GM18520 (cell line): ENCODE measurements around the gene NKX1-2.

Source experiments
- ATAC-seq: cut with Tn5 transposase; IDR thresholded peaks from one replicate; pipeline ENCODE4 v1.9.1; 2021; ENCODE audit not compliant: unreplicated experiment

NKX1-2 gene

DNA sequence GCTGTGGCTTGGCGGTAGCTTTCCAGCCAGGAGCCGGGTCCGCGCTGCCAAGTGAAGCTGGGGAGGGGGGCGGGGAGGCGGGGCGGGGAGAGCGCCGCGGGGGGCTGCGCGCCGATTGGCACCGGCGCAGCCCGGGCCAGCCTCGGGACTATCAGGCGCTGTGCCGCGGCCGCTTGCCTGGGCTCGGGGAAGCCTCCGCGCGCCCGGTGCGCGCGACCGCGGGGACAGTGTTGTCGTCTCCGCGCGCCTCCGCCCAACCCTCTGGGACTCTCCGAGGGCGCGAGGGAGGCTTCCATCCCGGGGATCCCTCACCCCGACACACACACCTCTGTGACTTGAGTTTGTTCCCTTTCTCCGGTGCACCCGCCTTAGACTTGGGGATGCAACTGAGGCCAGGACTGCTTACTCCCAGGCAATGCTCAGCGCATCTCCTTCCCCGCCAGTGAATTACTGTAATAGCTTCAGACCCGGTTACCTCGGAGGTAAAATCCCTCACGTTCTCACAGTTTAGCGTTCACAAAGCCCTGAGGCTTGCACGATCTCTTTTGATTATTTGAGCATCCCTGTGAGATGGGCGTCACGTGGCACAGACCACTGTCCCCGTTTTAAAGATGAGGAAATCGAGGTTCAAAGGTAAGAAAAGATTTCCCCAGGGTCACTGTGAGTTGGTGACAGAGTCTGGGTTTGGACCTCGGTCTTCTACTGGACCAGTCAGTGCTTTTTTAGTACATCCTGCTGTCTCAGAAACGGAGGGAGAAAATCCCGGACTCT lies at the start of gene NKX1-2:
Gene NKX1-2, minus strand, starts transcription at position 24 of the 771 bp plus-strand sequence. CDS start 92 bp downstream, outside the sequence.
- no peak for ATAC-seq

DNA sequence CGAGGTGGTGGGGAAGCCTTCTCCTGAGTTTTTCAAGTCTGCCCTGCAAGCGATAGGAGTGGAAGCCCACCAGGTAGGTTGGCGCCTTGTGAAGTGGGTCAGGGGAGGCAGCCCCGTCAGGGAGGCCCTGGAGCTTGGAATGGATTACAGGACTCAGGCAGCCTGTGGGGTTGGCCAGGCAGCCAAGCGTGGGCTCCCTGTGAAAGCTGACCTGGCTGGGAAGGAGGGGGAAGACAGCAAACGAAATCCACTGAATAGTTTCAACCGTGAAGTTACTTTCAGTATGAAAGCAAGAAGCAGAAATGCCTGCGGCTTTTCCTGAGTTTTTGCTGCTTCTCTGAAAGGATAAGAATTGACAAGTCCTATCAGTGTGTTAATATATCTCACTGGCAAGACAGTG lies 48.2 kb upstream of the NKX1-2 start:
- ATAC-seq = no peak

DNA sequence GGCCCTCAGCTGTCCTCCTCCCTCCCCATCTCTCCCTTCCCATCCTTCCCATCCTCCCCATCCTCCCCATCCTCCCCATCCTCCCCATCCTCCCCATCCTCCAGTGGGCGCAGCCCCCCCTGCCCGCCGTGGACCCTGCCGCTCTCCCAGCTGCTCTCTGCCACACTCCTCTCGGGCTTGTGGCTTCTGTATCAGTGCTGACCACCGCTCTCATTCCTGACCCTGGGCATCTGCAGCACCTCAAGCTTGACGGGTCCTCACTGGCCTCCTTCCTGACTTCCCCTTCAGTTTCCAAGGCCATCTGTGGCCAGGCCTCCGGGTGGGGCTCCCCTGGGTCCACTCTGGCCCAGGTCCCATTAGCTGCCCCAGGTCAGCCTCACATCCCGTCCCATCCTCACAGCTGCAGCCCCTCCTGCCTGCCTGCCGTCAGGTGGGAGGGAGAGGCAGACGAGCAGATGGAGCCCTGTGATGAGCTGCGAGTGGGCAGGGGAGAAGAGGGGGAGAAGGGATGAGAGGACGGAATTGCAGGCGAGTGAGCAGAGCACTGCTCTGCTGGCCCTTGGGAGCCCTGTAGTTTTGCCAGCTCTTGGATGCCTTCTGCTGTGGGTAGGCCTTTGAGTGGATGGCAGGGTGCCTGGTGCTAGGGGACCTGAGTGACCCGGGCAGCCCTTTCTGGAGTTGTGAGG lies 47.5 kb upstream of the NKX1-2 start:
- no peak for ATAC-seq

DNA sequence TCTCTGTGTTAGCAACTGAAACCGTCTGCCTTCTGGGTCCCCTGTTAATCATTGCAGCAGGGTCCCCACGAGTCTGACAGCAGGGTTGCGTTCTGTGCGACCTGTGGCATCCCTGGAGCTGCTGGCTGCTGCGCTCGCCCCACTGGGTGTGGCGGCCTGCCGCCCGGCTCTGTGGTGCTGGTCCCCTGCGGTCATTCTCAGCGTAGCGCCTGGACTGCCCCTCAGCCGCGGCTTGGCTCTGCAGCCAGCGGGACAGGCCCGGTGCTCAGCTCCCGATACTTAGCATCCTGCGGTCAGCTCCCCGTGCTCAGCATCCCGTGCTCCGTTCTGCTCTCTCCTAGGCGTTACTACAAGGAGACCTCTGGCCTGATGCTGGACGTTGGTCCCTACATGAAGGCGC lies 46.8 kb upstream of the NKX1-2 start:
- ATAC-seq = no peak

DNA sequence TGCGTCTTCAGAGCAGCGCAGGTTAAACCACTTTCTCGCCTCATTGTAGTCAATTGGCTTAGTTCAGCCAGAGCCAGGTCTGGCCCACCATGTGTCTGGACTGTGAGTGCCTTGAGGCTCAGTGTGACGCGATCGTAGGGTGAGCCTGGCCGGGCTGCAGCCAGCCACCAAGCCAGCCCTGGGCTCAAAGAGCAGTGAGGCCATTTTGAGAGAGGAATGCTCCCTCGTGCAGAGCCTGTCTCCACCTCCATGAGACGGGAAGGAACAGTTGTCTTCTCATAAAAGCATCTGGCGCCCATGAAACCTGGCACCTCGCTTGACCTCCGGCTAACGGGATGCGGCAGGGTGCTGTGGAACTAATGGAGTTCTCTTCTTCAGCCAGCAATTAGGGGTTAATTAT lies 46.3 kb upstream of the NKX1-2 start:
- ATAC-seq = no peak

DNA sequence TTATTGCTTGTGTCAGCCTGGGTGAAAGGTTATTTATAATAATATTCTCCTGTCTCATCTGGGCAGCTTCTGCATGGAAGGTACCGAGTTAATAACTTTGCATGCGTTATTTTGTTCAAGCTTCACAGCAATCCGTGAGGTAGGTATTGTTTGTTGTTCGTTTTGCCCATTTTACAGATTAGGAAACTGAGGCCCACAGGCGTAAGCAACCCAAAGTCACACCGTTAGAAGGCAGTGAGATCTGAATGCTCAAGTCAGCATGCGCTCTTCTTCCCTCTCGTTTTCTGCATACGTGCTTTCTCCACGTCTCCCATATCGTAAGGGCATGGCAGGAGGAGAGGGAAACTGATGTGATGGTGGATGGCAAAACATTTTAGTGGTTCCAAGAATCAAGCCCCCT lies 45.9 kb upstream of the NKX1-2 start:
- ATAC-seq = no peak

DNA sequence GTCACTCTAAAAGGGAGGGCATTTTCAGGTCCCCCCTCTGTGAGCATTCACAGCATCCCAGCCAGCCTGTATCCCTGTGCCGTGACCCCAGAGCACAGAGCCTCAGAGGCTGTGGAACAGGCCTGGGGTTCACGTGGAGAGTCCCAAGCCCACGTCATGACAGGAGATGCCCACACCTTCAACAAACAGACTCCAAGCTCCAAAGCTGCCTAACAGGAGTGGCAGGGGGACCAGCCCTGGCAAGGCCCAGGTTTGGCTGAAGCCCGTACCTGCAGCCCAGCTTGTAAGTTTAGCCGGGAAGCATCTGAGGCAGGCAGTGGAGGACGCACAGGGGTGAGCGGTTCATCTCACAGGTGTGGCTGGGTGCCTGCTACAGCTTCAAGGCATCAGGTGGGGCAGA lies 45.3 kb upstream of the NKX1-2 start:
- ATAC-seq = no peak

DNA sequence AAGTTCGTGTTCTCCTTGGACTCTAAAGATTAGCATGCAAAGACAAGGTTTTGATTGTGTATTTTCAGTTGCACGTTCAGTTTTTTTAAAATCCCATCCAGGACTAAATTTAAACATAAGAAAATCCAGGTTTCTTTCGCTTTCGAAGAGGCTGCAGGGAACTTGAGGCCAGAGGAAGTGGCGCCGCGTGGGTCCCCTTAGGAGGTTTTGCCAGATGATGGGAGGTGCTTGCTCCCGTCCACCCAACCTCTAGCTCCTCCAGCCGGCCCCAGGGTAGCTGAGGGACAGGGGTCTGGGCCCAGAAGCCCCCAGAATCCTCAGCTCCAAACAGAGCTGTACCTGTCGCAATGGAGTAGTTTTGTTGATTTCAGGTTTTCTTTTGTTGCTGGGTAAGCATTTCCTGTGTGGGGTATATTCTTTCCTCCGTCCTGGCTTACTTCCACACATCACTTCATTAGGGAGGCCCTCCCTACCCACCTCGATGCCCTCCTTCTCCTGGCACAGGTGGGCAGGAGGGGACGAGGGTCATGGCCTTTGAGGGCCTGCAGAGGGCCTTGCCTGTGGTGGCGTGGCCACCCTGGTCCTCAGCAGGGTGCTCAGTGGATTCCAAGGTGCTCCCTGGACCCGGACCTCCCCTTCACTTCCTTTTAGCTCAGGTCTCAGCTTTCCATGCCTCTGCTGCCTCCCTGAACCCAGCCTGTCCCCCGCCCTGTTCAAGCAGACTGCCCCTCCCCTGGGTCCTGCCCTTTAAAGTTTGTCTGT lies 44.4 kb upstream of the NKX1-2 start:
- ATAC-seq = no peak

DNA sequence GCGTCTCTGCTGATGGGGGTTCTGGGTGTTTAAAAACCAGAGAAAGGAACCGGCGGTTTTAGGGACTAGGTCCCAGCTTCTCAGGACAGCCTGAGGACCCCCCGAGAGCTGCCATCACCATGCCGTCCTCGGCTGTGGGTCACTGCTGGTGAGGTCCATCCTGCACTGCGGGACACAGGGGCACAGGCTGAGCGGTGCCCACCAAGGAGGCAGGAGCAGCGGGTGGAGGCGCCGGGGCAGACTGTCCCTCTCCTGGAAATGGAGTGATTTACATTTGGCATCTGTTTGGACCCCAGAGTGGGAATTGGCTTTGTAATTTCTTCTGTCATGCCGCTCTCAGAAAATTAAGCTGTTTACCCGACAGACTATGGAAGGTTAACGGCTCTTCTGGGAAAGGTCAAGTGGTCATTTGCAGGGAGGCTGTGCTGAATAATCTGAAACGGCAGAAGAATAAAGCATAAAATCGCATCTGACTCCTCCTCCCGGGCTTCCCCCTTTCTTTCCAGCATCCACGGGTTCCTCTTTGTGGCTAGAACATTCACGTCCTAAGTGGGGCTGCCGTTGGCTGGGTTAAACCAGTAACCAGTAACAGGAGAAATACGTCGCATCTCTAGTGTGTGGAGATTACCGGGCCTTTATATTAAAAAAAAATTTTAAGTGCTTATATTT lies 43.5 kb upstream of the NKX1-2 start:
- ATAC-seq = no peak

DNA sequence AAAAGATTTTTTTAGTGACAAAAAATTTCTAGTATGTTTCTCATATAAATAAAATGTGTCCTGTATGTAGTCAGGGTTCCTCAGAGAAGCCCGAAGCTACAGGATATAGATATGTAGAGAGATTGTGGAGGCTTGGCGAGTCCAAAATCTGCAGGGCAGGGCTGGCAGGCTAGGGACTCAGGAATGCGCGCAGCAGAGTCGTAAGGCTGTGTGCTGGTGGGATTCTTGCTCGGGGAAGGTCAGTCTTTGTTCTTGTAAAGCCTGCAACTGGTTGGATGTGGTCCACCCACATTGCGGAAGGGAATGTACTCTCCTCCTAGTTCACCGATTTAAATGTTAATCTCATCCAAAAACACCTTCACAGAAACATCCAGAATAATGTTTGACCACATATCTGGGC lies 42.4 kb upstream of the NKX1-2 start:
- no peak for ATAC-seq

DNA sequence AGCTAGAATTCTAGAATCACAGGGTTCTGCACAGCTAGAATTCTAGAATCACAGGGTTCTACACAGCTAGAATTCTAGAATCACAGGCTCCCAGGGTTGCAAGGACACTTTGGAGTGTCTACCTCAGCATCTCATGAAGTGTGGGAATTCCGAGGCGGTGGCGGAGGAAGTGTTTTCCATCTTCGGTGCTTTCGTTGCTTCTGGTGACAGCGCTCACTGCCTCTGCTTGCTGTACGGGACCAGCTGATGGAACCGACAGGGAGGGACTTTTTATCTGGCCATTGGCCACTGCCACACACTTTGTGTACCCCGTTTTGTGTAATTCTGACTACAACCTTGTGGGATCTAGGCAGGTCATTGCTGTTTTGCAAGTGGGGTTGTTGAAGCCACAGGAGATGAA lies 41.3 kb upstream of the NKX1-2 start:
- ATAC-seq = no peak

DNA sequence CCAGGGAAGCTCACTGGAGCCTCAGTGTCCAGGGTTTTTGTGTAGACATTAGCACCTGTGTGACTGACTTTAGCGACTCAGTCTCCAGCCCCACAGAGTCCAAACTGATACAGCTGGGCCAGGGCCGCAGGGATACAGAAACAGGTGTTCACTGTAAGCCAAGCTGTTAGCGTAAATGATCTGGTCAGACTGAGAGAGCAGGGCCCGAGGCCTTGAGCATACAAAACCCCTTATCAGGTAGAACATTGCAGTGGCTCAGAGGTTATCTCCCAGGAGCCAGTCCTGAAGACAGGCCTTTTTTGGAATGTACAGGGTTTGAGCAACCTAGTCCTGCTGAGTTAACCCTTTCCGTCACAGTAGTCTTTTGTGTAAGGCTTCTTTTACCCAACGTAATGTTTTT lies 36.8 kb upstream of the NKX1-2 start:
- ATAC-seq = no peak

DNA sequence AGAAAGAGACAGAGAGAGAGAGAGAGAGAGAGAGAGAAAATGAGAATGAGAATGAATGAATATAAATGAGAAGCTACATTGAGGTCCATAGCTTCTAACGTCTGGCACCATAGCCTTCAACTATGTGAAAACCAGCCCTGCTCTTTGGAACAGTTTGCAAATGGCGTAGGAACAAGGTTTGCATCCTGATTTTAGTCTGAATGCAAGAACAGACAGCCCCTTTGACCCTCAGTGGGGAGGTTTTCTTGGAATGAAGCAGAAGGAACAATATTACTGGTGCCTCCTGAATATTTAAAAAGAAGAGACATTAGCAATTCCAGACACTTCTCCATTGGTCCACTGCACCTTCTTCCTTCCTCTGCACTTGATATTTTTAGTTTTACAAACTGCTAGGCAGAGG lies 34.8 kb upstream of the NKX1-2 start:
- no peak for ATAC-seq

DNA sequence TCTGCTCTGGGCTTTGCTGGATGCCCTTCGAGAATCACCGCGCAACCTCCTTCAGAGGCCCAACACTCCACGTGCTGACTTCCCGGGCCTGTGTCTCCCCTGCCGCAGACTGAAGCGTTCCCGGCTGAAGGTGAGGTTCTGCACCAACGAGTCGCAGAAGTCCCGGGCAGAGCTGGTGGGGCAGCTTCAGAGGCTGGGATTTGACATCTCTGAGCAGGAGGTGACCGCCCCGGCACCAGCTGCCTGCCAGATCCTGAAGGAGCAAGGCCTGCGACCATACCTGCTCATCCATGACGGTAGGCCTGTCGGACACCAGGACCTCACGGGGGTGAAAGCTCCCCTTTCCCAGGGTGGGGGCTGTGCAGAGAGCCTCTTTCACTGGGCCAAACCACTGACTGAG lies 34.2 kb upstream of the NKX1-2 start:
- no peak for ATAC-seq

DNA sequence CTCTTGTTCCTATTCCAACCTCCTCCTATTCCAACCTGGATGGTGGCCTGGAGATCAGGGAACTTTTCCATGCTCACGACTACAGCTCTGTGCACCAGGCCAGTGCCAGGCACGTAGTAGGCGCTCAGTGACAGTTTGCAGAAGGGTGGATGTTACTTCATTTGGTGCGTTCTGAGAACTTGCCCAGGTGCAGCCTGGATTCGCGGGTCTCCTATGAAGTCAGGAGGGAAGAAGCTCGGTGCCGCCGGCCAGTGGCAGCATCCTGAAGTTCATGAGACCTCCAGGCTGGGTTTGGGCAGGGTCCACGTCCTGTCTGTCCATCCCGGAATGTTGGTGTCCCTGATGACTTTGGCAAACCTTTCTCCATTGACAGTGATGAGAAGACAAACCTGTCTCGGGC lies 33.0 kb upstream of the NKX1-2 start:
- ATAC-seq = no peak

DNA sequence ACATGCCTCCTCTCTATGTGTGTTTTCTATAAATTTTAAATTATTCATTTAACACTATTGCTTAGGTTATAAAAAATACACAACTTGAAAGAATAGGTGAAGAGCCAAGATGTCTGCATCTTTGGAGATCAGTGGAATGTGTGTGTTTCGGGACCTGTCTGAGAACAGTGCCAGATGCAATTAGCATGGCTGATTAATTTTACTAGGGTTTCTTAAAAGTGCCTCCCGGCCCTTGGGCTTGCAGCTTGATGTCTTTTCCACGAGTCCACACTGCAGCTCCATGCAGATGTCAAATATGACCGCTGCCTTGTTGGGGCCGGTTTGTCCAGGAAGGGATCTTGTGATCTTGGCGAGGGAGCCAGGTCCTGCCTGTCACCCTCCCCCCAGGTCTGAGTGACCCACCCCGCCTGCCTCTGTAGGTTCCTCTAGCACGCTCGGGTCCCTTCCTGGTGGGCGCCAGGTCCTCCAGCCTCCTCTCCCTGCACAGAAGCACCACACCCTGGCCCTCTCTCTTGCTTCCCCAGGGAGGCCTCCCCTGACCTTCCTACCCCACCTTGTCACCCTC lies 32.5 kb upstream of the NKX1-2 start:
- no peak for ATAC-seq

DNA sequence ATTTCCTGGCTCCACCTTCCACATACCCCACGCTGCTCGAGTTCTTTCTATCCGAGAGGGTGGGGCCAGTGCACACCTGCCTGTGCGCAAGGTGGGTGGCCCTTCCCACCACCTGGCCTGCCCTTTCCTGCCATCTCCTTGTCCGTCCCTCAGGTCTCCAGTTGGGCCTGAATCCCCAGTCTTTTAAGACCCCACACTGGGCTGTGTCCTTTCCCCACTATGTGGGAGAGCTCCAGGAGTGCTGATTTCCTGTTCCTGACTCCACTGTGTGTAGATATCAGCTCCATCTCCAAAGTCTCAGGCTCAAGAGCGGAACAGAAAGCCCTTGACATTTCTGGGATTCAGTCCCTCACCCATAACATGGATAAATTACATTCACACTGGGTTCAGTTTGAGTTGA lies 31.9 kb upstream of the NKX1-2 start:
- ATAC-seq = no peak

DNA sequence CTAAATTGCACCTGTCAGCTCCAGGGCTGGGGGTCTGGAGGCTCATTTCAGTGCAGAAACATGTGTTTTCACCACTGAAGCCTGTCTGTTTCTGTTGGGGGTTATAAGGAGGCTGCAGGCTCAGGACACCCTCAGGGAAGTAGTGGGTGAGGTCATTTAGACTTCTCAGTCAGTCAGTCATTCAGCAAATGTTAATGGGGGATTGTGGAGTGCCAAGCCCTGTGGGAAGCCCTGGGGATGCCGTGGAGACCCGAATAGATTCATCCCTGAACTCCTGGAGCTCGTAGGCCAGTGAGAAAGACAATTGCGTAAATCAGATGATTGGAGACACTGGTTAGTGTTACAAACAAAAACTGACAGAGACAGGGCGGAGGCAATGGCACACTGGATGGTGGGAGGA lies 31.0 kb upstream of the NKX1-2 start:
- ATAC-seq = no peak

DNA sequence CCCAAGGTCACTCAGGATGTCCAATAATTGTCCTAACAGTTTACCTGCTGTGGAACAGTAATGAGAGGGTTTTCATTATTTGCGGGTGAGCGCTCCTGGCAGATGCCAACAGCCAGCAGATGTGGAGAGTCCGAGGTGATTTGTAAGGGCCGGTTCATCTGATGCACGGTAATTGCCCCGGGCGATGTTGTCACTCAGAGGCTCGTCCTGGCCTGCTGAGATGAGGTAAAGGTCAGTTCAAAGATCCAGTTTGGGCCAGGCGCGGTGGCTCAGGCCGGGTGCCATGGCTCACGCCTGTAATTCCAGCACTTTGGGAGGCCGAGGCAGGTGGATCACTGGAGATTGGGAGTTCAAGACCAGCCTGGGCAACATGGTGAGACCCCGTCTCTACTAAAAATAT lies 28.7 kb upstream of the NKX1-2 start:
- ATAC-seq = no peak

DNA sequence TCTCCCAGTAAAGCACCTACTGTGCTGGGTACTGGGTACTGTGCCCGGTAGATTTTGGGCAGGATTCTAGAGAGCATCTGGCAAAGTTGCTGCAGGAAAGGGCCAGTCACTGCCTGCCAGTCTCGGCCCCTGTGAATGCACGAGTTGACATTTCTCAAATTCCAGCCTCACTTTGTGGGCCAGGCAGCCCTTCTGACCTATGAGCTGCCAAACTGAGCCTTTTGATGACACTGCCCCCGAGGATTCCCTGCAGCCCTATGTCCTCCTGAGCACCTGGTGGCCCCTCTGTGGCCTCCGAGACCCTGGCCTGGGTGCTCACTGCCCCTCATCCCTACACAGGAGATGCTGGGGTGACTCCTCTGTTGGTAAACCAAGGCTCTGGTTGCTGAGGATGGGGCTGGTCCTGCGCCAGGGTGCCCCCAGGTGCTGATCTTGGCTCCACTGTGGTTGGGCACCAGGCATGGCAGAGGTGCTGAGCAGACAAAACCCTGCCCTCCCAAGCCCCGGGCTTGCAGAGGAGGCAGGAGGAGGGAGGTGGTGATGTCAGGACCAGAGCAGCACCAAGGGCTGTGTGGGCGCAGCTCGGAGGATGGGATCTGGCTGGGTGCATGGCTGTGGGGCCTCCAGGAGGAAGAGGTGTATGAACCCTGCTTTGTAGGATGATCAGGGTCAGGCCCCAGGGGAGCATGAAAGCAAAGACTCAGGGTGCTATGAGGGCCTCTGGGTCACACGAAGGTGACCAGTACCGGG lies 28.0 kb upstream of the NKX1-2 start:
- no peak for ATAC-seq
